GM18498 (cell line): ENCODE data around the gene POGLUT2.

Experiments
- ATAC-seq: cut with Tn5 transposase; IDR thresholded peaks from one replicate; pipeline ENCODE4 v1.9.1; 2021; ENCODE audit warnings: mild to moderate bottlenecking, moderate library complexity; ENCODE audit not compliant: unreplicated experiment

POGLUT2 gene

DNA sequence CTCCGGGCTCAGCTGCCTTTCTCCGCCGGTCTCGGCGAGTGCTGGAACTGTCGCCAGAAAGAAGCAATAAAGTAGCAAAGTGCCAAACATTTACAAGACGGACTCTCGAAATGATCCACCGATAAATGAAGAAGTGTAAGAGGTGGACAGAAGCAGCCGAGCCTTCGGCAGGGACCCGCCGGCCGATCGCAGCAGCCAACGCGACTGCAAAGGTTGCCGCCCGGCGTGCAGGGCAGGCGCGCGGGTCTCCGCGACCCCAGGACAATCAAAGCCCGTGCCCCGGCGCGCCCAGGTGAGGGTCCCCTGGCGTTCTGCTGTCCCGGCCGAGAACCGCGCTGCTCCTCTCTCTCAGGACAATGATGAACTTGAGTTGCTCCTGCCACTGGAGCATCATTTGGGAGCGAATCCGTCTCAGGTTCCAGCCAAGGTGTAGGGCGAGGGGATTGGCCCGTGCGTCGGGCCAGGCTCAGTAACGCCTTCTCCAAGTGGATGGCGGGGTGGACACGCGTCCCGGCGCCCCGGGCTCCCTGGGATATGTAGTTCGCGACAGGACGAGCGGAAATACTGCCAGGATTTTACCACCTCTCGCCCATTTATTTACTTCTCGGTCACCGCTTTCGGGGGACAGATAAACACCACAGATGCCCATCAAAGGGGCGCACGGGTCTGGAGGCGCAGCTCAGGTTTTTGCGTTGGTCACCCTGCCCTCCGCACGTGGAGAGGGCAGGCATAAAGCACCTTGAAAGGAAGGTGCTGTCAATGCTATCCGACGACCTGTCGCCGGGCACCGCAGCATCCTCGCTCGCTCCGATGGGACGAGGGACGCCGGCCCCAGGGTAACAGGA lies at the start of gene POGLUT2, which contains the start of gene BIVM:
Gene POGLUT2, minus strand, starts transcription at position 396 of the 845 bp plus-strand sequence. Its CDS starts 306 bp downstream, at position 90.
Gene BIVM, plus strand, starts transcription at position 539 of the 845 bp plus-strand sequence. CDS start 8,149 bp downstream, outside the sequence.
- peak; percentile 80 for ATAC-seq

DNA sequence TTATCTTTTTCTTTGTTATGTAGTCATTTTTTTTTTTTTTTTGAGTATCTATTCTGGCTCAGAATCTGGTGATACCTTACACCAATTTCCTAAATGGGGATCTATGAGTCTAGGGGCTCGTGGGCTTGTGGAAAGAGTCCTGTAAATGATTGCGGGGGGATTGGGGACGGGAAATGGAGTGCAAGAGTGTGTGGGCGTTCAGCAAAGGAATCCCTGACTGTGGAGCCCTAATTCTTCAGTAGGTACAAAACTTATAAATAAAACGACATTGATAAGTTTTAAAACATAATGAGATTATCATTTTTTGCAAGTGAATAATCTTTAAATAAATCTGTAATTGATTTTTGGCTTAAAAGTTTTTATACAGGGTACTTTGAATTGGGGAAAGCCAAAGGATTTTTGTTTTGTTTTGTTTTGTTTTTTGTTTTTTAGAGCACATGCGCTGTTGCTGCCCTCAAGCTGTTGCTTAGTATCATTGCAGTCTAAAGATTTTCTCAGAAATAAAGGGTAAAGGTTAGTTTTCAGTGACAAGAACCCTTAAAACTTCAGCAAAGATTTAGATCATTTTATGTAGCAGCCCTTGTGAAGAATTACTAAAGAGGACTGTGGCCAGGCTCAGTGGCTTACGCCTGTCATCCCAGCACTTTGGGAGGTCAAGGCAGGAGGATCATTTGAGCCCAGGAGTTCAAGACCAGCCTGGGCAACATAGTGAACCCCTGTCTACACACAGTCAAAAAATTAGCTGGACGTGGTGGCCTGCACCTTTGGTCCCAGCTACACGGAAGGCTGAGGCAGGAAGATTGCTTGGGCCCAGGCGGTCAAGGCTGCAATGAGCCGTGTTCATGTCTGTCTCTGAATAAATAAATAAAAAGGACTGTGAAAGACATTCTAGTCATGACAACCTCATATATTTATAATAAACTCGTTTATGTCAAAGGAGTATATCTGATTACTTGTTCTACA lies 48.8 kb upstream of the POGLUT2 start:
- ATAC-seq = no peak

- ATAC-seq = peak; percentile 45
Measured at GRCh38 chr13:102846261-102847015, 47.7 kb upstream of the POGLUT2 start.

DNA sequence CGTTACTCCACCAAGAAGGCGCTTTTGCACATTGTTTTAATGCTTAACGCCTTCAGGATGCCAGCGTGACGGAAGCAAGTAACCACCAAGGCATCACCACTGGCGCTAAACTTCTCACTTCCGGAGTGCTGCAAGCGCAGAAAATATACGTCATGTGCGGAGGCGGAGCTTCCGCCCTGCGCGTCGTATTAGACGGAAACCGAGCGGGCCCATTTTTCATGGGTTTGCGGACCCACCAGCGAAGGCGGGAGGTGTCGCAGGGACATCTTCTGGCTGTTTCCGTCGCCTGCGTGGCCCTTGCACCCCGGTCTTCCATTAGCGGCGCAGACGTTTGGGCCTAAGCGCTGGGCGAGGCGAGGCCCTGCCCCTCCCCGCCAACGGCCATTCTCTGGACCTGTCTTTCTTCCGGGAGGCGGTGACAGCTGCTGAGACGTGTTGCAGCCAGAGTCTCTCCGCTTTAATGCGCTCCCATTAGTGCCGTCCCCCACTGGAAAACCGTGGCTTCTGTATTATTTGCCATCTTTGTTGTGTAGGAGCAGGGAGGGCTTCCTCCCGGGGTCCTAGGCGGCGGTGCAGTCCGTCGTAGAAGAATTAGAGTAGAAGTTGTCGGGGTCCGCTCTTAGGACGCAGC lies 47.0 kb upstream of the POGLUT2 start, which contains the start of gene ERCC5:
Gene ERCC5, plus strand, starts transcription at position 403 of the 631 bp plus-strand sequence. CDS start 235 bp downstream, outside the sequence.
- ATAC-seq = peak; percentile 83

DNA sequence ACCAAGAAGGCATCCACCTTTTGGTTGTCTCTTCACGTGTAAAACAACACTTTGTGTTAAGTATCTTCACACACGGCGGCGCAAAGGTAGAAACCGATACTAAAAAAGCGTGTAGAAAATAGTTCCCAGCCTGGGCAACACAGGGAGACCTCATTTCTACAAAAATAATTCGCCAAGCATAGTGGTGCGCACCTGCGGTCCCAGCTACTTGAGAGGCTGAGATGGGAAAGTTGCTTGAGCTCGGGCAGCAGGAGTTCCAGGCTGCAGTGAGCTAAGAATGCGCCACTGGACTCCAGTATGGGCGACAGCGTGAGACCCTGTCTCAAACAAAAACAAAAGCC lies 46.5 kb upstream of the POGLUT2 start:
- ATAC-seq = peak; percentile 28

DNA sequence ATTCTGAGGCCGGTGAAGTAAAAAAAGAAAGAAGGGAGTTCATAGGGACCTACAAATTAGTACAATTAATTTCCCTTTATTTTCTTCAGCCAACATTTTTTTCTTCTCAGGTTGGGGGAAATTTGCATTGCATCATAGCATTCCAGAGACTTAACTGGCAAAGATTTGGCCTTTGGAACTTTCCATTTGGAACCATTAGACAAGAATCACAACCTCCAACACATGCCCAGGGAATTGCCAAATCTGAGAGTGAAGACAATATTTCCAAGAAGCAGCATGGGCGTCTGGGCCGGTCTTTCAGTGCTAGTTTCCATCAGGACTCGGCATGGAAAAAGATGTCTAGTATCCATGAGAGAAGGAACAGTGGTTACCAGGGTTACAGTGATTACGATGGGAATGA lies 40.7 kb upstream of the POGLUT2 start:
- ATAC-seq = no peak

DNA sequence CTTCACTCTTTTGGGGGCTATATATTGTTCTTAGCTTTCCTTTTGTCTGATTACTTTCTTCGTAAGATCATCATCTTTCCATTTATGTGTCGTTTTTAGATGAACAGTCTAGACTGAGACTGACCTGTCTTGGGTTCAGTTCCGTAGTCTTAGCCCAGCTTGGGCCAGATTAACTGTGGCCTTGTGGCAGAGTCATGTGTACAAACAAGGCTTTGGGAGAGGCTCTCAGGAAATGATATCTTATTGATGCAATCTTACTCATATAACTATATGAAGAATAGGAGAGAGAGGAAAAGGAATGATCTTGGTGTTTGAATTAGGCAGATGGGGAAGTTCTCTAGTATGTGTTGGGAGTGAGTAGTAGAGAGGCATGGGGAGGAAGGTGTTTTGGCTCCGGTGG lies 40.2 kb upstream of the POGLUT2 start:
- ATAC-seq = no peak

GRCh38 chr13:102838273-102838672 lies 39.5 kb upstream of the POGLUT2 start:
- ATAC-seq = no peak

DNA sequence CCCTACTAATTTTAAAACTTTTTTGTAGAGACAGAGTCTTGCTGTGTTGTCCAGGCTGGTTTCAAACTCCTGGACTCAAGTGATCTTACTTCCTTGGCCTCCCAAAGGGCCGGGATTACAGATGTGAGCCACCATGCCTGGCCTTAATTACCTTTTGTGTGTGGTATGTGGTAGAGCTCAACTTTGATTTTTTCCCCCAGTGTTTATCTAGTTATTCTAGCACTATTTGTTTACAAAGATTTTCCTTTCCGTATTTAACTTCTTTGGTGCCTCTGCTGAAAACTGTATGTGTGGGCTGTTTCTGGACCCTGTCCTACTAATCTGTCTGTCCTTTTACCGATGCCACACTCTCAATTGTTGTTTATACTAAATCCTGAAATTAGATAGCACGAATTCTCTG lies 37.7 kb upstream of the POGLUT2 start:
- ATAC-seq = no peak

GRCh38 chr13:102830646-102831045 lies 31.9 kb upstream of the POGLUT2 start:
- ATAC-seq = no peak

GRCh38 chr13:102825921-102826706 lies 27.3 kb upstream of the POGLUT2 start:
- no peak for ATAC-seq

DNA sequence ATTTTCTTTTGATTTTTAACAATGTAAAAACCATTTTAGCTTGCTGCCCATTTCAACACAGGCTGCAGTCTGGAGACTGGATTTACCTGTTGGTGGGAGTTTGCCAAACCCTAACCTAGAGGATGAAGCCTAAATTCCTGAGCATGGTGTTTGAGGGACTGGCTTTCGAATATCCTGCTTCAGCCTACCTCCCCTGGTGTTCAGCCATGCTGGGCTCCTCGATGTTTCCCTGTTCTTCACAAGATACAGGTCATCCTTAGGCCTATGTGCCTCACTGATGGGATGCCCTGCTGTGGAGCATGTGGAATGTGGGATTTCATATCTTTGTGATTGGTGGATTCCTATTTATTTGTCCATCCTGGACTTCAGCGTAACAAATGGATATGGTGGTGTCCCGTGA lies 26.6 kb upstream of the POGLUT2 start:
- ATAC-seq = no peak

- ATAC-seq = no peak
Measured at GRCh38 chr13:102817907-102818306, 19.1 kb upstream of the POGLUT2 start.

GRCh38 chr13:102817241-102817640 lies 18.5 kb upstream of the POGLUT2 start:
- no peak for ATAC-seq

- no peak for ATAC-seq
Measured at GRCh38 chr13:102816708-102817107, 17.9 kb upstream of the POGLUT2 start.

DNA sequence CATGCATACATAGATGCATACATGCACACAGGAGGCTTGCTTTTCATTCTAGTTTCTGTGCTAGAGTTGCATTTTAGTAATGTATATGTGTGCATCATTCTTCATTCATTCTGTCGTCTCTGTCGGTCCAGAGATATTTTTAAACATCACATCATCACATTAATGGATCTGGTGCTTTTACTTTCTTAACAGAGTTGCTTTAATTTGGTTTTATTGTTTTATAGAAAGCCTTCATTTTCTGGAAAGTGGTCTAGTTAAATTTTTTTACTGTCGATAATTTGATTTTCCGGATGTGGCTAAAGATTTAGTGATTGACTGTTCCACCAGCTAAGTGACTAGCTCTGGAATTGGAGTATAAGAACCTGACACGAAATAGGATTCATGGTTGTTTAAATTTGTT lies 17.0 kb upstream of the POGLUT2 start:
- no peak for ATAC-seq

DNA sequence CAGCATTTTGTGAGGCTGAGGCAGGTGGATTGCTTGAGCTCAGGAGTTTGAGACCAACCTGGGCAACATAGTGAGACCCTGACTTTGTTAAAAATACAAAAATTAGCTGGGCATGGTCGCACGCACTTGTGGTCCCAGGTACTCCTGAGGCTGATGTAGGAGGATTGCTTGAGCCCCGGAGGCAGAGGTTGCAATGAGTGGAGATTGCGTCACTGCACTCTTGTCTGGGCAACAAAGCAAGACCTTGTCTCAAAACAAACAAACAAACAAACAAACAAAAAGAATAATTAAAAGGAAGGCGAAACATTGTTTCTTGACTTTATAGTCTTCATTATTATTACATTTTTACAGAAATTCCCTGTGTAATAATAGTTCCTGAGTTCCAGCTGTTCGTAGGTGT lies 16.0 kb upstream of the POGLUT2 start:
- no peak for ATAC-seq

GRCh38 chr13:102814025-102814607 lies 15.3 kb upstream of the POGLUT2 start:
- no peak for ATAC-seq
